Measurements from ENCODE around the gene BICRAL. TPM values are rescaled to one million over a fixed set of nuclear protein-coding genes. Genes with fewer than 3 reads are reported as not detected.

BICRAL gene
- total and polyA plus RNA-seq, 2 of the 4 experiments (the other 2 are of a cell fraction): 4.0 to 6.1 TPM

- Histone ChIP-seq H4K20me1 (ENCODE audit: insufficient read depth, low read length) (no peaks in the 10 kb centered on the region), H3K18ac (ENCODE audit: low read depth, low read length) (no peak overlapping the region), H3K14ac (replicated peaks; ENCODE audit: low read depth, low read length) (no peak overlapping the region), H3K4ac (ENCODE audit: low read depth, low read length) (no peak overlapping the region), H2AK9ac (replicated peaks; ENCODE audit: low read depth, low read length, poor library complexity) (no peak overlapping the region), H2BK15ac (ENCODE audit: low read depth, low read length) (no peak overlapping the region), H3K27ac (ENCODE audit: insufficient read depth, low read length) (no peak overlapping the region), H3K4me2 (ENCODE audit: low read depth, low read length) (no peak overlapping the region), H4K8ac (ENCODE audit: low read depth in 2 of 2, low read length in 2 of 2) (no peak overlapping the region), H3K56ac (ENCODE audit: extremely low read depth, insufficient read depth, low read length) (no peak overlapping the region), H3K23ac (ENCODE audit: low read depth, low read length) (no peak overlapping the region), H3K9ac (ENCODE audit: low read depth, low read length) (no peak overlapping the region), H3K27me3 (ENCODE audit: control insufficient read depth, insufficient read depth, low read length) (no peaks in the 10 kb centered on the region), H2BK120ac (ENCODE audit: low read depth, low read length) (no peak overlapping the region), H3K4me1 (ENCODE audit: control insufficient read depth, insufficient read depth, low read length) (no peaks in the 10 kb centered on the region), H3K9me1 (ENCODE audit: insufficient read depth, low read length) (0 out of 2 replicates have a peak, but pooled peaks cover 3% of the 10 kb centered on the region), H4K91ac (ENCODE audit: insufficient read depth, low read depth, low read length) (no peak overlapping the region), H3K4me3 (ENCODE audit: insufficient read depth, low read depth, low read length) (no peak overlapping the region), H2AFZ (replicated peaks; ENCODE audit: low read length, poor library complexity) (no peak overlapping the region), H2AK5ac (ENCODE audit: low read depth, low read length) (no peak overlapping the region), H4K5ac (ENCODE audit: low read depth, low read length) (no peak overlapping the region), H3K79me1 (ENCODE audit: low read depth in 1 of 2, low read length in 2 of 2) (0 out of 4 replicates have a peak, but pooled peaks cover 0 to 4% of the 10 kb centered on the region in 2 experiments), H2BK5ac (ENCODE audit: low read depth, low read length, poor library complexity, severe bottlenecking) (no peak overlapping the region), H2BK20ac (ENCODE audit: low read depth, low read length) (no peak overlapping the region), H3K36me3 (ENCODE audit: control insufficient read depth, insufficient read depth, low read length) (no peaks in the 10 kb centered on the region), H3K9me3 (ENCODE audit: control insufficient read depth, insufficient read depth, low read length) (no peaks in the 10 kb centered on the region)
- in situ Hi-C loops (cut with MboI; ENCODE audit: low sequenced_read_pairs) (no loop called here), dilution Hi-C loops (cut with HindIII; ENCODE audit: low sequenced_read_pairs, unreplicated experiment) (no loop called here), intact Hi-C loops (cut with micrococcal nuclease) (no loop called here)
- no peak for ATAC-seq (ENCODE audit: low read depth)
- BruUV-seq (replicated peaks): no TSS peak
- DNase-seq: no peak
- no CpG with 5 or more reads among the region's 4 CpGs for WGBS, 2 experiments (ENCODE audit: extremely low coverage in 2 of 2, insufficient read length in 1 of 2)
- CTCF ChIA-PET: no interaction called here
- POLR2A ChIA-PET (ENCODE audit: unreplicated experiment): no interaction called here
- TF ChIP-seq BHLHE40 (IDR thresholded peaks at IDR 0.05; ENCODE audit: low read depth, low read length) (no peak), RFX5 (IDR thresholded peaks at IDR 0.05; ENCODE audit: low read depth, low read length) (no peak), MXI1 (IDR thresholded peaks at IDR 0.05; ENCODE audit: borderline replicate concordance, low read depth, low read length) (no peak), CEBPB (IDR thresholded peaks at IDR 0.05; ENCODE audit: low read depth, low read length) (no peak), CHD1 (IDR thresholded peaks at IDR 0.05; ENCODE audit: low read depth, low read length) (no peak), MAFK (IDR thresholded peaks at IDR 0.05; ENCODE audit: low read depth, low read length) (no peak), POLR2A (IDR thresholded peaks at IDR 0.05; ENCODE audit: low read depth, low read length) (no peak), FOS (IDR thresholded peaks at IDR 0.05; ENCODE audit: low read depth, low read length) (no peak), SMC3 (IDR thresholded peaks at IDR 0.05; ENCODE audit: low read depth, low read length) (no peak), NFE2L2 (IDR thresholded peaks at IDR 0.05; ENCODE audit: low read depth, low read length) (no peak), USF2 (IDR thresholded peaks at IDR 0.05; ENCODE audit: low read depth, low read length) (no peak), MAZ (IDR thresholded peaks at IDR 0.05; ENCODE audit: borderline replicate concordance, low read depth, low read length) (no peak), RCOR1 (IDR thresholded peaks at IDR 0.05; ENCODE audit: insufficient replicate concordance, low read length) (no peak), RAD21 (IDR thresholded peaks at IDR 0.05; ENCODE audit: low read length) (no peak)
- TF ChIP-seq, protein P1, sequence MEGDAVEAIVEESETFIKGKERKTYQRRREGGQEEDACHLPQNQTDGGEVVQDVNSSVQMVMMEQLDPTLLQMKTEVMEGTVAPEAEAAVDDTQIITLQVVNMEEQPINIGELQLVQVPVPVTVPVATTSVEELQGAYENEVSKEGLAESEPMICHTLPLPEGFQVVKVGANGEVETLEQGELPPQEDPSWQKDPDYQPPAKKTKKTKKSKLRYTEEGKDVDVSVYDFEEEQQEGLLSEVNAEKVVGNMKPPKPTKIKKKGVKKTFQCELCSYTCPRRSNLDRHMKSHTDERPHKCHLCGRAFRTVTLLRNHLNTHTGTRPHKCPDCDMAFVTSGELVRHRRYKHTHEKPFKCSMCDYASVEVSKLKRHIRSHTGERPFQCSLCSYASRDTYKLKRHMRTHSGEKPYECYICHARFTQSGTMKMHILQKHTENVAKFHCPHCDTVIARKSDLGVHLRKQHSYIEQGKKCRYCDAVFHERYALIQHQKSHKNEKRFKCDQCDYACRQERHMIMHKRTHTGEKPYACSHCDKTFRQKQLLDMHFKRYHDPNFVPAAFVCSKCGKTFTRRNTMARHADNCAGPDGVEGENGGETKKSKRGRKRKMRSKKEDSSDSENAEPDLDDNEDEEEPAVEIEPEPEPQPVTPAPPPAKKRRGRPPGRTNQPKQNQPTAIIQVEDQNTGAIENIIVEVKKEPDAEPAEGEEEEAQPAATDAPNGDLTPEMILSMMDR (conservative IDR thresholded peaks at IDR 0.05; ENCODE audit: low read depth, low read length): no peak
- TF ChIP-seq, protein P2, sequence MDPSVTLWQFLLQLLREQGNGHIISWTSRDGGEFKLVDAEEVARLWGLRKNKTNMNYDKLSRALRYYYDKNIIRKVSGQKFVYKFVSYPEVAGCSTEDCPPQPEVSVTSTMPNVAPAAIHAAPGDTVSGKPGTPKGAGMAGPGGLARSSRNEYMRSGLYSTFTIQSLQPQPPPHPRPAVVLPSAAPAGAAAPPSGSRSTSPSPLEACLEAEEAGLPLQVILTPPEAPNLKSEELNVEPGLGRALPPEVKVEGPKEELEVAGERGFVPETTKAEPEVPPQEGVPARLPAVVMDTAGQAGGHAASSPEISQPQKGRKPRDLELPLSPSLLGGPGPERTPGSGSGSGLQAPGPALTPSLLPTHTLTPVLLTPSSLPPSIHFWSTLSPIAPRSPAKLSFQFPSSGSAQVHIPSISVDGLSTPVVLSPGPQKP (IDR thresholded peaks at IDR 0.05; ENCODE audit: borderline replicate concordance, low read depth, low read length): no peak
Observed at GRCh38 chr6:42774201-42774600, 7.7 kb upstream of the BICRAL start.
